Iris pigment epithelial cell (primary cell): Measurements from ENCODE around the gene TAGLN.
"Not testable (repeated sequence)": the region's sequence is repeated elsewhere in the genome, so short reads cannot be mapped to it uniquely, and the experiment has no call there.

Source experiments
- DNase-seq: peaks from one replicate; pipeline ENCODE4 v3.0.0-alpha.2; 2011; ENCODE audit warnings: low read depth

TAGLN gene

GRCh38 chr11:117180661-117181585 lies 18.2 kb upstream of the TAGLN start:
- peak; percentile 77 for DNase-seq

GRCh38 chr11:117181586-117182550 lies 17.3 kb upstream of the TAGLN start:
- no peak for DNase-seq

GRCh38 chr11:117182551-117182935 lies 16.6 kb upstream of the TAGLN start:
- no peak for DNase-seq

GRCh38 chr11:117183178-117183577 lies 16.0 kb upstream of the TAGLN start:
- not testable (repeated sequence) for DNase-seq

GRCh38 chr11:117183724-117184349 lies 15.3 kb upstream of the TAGLN start:
- no peak for DNase-seq

- no peak for DNase-seq
These were observed 13.3 kb upstream of the TAGLN start for GRCh38 chr11:117185736-117186430.

- no peak for DNase-seq
These were observed 12.8 kb upstream of the TAGLN start for GRCh38 chr11:117186431-117186761.

- DNase-seq, result no peak
These were observed 12.2 kb upstream of the TAGLN start for GRCh38 chr11:117187007-117187406.

- DNase-seq, result no peak
These were observed 11.8 kb upstream of the TAGLN start for GRCh38 chr11:117187428-117187798.

- no peak for DNase-seq
These were observed 11.2 kb upstream of the TAGLN start for GRCh38 chr11:117187799-117188481.

GRCh38 chr11:117188620-117189081 lies 10.5 kb upstream of the TAGLN start:
- no peak for DNase-seq

GRCh38 chr11:117189191-117189940 lies 9.8 kb upstream of the TAGLN start:
- no peak for DNase-seq

GRCh38 chr11:117189941-117190544 lies 9.1 kb upstream of the TAGLN start:
- DNase-seq, result no peak

GRCh38 chr11:117191680-117192400 lies 7.3 kb upstream of the TAGLN start:
- DNase-seq, result no peak

GRCh38 chr11:117192401-117192875 lies 6.7 kb upstream of the TAGLN start:
- no peak for DNase-seq

GRCh38 chr11:117193130-117194020 lies 5.8 kb upstream of the TAGLN start:
- DNase-seq, result no peak

GRCh38 chr11:117194267-117194666 lies 4.9 kb upstream of the TAGLN start:
- no peak for DNase-seq

GRCh38 chr11:117195258-117195657 lies 3.9 kb upstream of the TAGLN start:
- DNase-seq, result no peak
